ENCODE measurements around the gene UBE4B. TPM values are rescaled to one million over a fixed set of nuclear protein-coding genes. Genes with fewer than 3 reads are reported as not detected.
"Not testable (repeated sequence)": the region's sequence is repeated elsewhere in the genome, so short reads cannot be mapped to it uniquely, and the experiment has no call there.

Gene UBE4B
- 13.9 and 17.7 TPM in 2 replicates for total RNA-seq (2014; rRNA removed; shearing (Covaris generic); ENCODE audit: low replicate concordance)

GRCh38 chr1:10032590-10033358 is at the start of gene UBE4B:
UBE4B (plus strand) TSS chr1:10032958; CDS start chr1:10033671, 713 bp downstream.
- in situ Hi-C loops (cut with HindIII; ENCODE audit: low pct_unique_long_range_greater_than_20kb, low sequenced_read_pairs), result no loop called here
- DNase-seq (ENCODE audit: low read depth), result peak; percentile 99

GRCh38 chr1:9984253-9984652 is 48.5 kb upstream of the UBE4B start:
- in situ Hi-C loops (cut with HindIII; ENCODE audit: low pct_unique_long_range_greater_than_20kb, low sequenced_read_pairs), result no loop called here
- DNase-seq (ENCODE audit: low read depth), result no peak

- no peak for DNase-seq (ENCODE audit: low read depth)
Measured at GRCh38 chr1:9985001-9985400, 47.8 kb upstream of the UBE4B start.

GRCh38 chr1:9989773-9990172 is 43.0 kb upstream of the UBE4B start:
- in situ Hi-C loops (cut with HindIII; ENCODE audit: low pct_unique_long_range_greater_than_20kb, low sequenced_read_pairs), result no loop called here
- DNase-seq (ENCODE audit: low read depth), result no peak

More at GRCh38 chr1:9985001-9985400, 47.8 kb upstream of the UBE4B start:
- in situ Hi-C loops (cut with HindIII; ENCODE audit: low pct_unique_long_range_greater_than_20kb, low sequenced_read_pairs), result no loop called here

GRCh38 chr1:9990944-9991343 is 41.8 kb upstream of the UBE4B start:
- in situ Hi-C loops (cut with HindIII; ENCODE audit: low pct_unique_long_range_greater_than_20kb, low sequenced_read_pairs), result no loop called here

GRCh38 chr1:9992910-9993309 is 39.8 kb upstream of the UBE4B start:
- in situ Hi-C loops (cut with HindIII; ENCODE audit: low pct_unique_long_range_greater_than_20kb, low sequenced_read_pairs), result no loop called here
- DNase-seq (ENCODE audit: low read depth), result no peak

More at GRCh38 chr1:9990944-9991343, 41.8 kb upstream of the UBE4B start:
- no peak for DNase-seq (ENCODE audit: low read depth)

- in situ Hi-C loops (cut with HindIII; ENCODE audit: low pct_unique_long_range_greater_than_20kb, low sequenced_read_pairs), result no loop called here
Measured at GRCh38 chr1:9993561-9994075, 39.1 kb upstream of the UBE4B start.

GRCh38 chr1:9996624-9997582 is 35.9 kb upstream of the UBE4B start, which contains the start of gene RBP7:
RBP7 (plus strand) TSS chr1:9997228; CDS start chr1:9997259, 31 bp downstream.
- no peak for DNase-seq (ENCODE audit: low read depth)
- in situ Hi-C loops (cut with HindIII; ENCODE audit: low pct_unique_long_range_greater_than_20kb, low sequenced_read_pairs), result no loop called here

More at GRCh38 chr1:9993561-9994075, 39.1 kb upstream of the UBE4B start:
- no peak for DNase-seq (ENCODE audit: low read depth)

GRCh38 chr1:10001016-10001665 is 31.6 kb upstream of the UBE4B start:
- in situ Hi-C loops (cut with HindIII; ENCODE audit: low pct_unique_long_range_greater_than_20kb, low sequenced_read_pairs), result no loop called here
- no peak for DNase-seq (ENCODE audit: low read depth)

- in situ Hi-C loops (cut with HindIII; ENCODE audit: low pct_unique_long_range_greater_than_20kb, low sequenced_read_pairs); DNase-seq (ENCODE audit: low read depth): not testable (repeated sequence)
Measured at GRCh38 chr1:10005248-10005647, 27.5 kb upstream of the UBE4B start.

- no peak for DNase-seq (ENCODE audit: low read depth)
- in situ Hi-C loops (cut with HindIII; ENCODE audit: low pct_unique_long_range_greater_than_20kb, low sequenced_read_pairs), result no loop called here
Measured at GRCh38 chr1:10007169-10007568, 25.6 kb upstream of the UBE4B start.

GRCh38 chr1:10014016-10014415 is 18.7 kb upstream of the UBE4B start:
- in situ Hi-C loops (cut with HindIII; ENCODE audit: low pct_unique_long_range_greater_than_20kb, low sequenced_read_pairs), result no loop called here

GRCh38 chr1:10019561-10019960 is 13.2 kb upstream of the UBE4B start:
- in situ Hi-C loops (cut with HindIII; ENCODE audit: low pct_unique_long_range_greater_than_20kb, low sequenced_read_pairs), result no loop called here

More at GRCh38 chr1:10014016-10014415, 18.7 kb upstream of the UBE4B start:
- DNase-seq (ENCODE audit: low read depth), result no peak

GRCh38 chr1:10020086-10020485 is 12.7 kb upstream of the UBE4B start:
- in situ Hi-C loops (cut with HindIII; ENCODE audit: low pct_unique_long_range_greater_than_20kb, low sequenced_read_pairs), result no loop called here
- no peak for DNase-seq (ENCODE audit: low read depth)

More at GRCh38 chr1:10019561-10019960, 13.2 kb upstream of the UBE4B start:
- no peak for DNase-seq (ENCODE audit: low read depth)

- in situ Hi-C loops (cut with HindIII; ENCODE audit: low pct_unique_long_range_greater_than_20kb, low sequenced_read_pairs); DNase-seq (ENCODE audit: low read depth): not testable (repeated sequence)
Measured at GRCh38 chr1:10020678-10021077, 12.1 kb upstream of the UBE4B start.

- in situ Hi-C loops (cut with HindIII; ENCODE audit: low pct_unique_long_range_greater_than_20kb, low sequenced_read_pairs); DNase-seq (ENCODE audit: low read depth): not testable (repeated sequence)
Measured at GRCh38 chr1:10021992-10022391, 10.8 kb upstream of the UBE4B start.

- in situ Hi-C loops (cut with HindIII; ENCODE audit: low pct_unique_long_range_greater_than_20kb, low sequenced_read_pairs), result no loop called here
- DNase-seq (ENCODE audit: low read depth), result no peak
Measured at GRCh38 chr1:10022656-10023055, 10.1 kb upstream of the UBE4B start.

GRCh38 chr1:10025354-10025753 is 7.4 kb upstream of the UBE4B start:
- in situ Hi-C loops (cut with HindIII; ENCODE audit: low pct_unique_long_range_greater_than_20kb, low sequenced_read_pairs), result no loop called here
- DNase-seq (ENCODE audit: low read depth), result no peak

Data from Caki2 (cell line).